Prostate gland (tissue), 2 donors: Measurements from ENCODE around the gene LAMA3.

Source experiments
- POLR2A ChIP-seq: fragments of 450-650 bp; IDR thresholded peaks from one replicate; pipeline ENCODE4 v1.6.1; 2016; ENCODE audit warnings: antibody characterized with exemption, mild to moderate bottlenecking
- POLR2AphosphoS5 ChIP-seq: sonication (generic); formaldehyde crosslinking; IDR thresholded peaks from one replicate; pipeline ENCODE4 v1.6.1; 2017; ENCODE audit warnings: antibody characterized with exemption
- TF ChIP-seq, protein P1 (sequence below), 4 experiments: fragments of 200-600 bp in 2 of 4; fragments of 450-650 bp in 2 of 4; sonication (generic) in 2 of 4; IDR thresholded peaks; 1 replicate in 3 of 4; 2 replicates in 1 of 4; pipeline ENCODE4 v1.5.1; 2016 to 2019; ENCODE audit warnings: antibody characterized with exemption in 4 of 4, mild to moderate bottlenecking in 2 of 4, moderate library complexity in 2 of 4

DNA sequence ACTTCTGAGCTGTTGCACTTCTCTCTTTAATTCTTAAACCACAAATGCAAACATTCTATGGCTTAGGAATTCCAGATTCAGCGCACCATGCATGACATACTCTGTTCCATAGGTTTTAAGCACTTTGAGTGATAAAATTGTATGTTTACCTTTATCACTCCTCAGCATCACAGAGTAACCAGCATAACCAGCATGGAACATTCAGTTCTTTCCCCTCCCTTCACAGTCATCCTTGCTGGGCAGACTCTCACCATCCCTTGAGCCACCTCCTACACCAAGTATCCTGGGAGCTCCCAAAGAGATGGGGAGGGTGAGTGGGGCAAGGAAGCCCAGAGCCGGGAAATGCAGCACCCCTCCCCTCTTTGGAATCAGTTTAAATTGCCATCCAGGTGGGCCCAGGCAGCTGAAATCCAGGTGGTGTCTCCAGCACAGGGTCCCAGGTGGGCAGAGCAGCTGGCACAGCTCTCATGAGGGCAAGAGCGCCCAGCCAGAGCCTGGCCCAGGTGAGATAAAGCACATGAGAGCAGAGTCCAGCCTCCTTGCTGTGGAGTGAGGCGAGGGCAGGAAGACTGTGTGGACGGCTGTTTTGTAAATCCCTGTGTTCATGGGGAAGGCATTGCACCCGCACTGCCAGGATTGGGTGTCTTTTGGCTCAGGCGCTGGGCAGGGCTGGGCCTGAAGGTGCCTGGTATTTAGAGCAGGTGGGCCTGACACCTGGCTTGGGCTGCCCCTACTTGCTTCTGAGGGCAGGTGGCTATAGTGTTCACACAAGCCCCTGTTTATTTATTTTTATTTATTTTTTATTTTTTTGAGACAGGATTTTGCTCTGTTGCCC, 36.8 kb downstream of the LAMA3 start:
- TF ChIP-seq, protein P1, sequence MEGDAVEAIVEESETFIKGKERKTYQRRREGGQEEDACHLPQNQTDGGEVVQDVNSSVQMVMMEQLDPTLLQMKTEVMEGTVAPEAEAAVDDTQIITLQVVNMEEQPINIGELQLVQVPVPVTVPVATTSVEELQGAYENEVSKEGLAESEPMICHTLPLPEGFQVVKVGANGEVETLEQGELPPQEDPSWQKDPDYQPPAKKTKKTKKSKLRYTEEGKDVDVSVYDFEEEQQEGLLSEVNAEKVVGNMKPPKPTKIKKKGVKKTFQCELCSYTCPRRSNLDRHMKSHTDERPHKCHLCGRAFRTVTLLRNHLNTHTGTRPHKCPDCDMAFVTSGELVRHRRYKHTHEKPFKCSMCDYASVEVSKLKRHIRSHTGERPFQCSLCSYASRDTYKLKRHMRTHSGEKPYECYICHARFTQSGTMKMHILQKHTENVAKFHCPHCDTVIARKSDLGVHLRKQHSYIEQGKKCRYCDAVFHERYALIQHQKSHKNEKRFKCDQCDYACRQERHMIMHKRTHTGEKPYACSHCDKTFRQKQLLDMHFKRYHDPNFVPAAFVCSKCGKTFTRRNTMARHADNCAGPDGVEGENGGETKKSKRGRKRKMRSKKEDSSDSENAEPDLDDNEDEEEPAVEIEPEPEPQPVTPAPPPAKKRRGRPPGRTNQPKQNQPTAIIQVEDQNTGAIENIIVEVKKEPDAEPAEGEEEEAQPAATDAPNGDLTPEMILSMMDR (IDR thresholded peaks at IDR 0.05) = no peak
- TF ChIP-seq POLR2A (no peak), POLR2AphosphoS5 (peak; percentile 22)
